Mucosa of descending colon (tissue), 3 donors: ENCODE measurements around the gene NEB. TPM values are rescaled to one million over a fixed set of nuclear protein-coding genes. Genes with fewer than 3 reads are reported as not detected.
A peak's percentile ranks its signal among the peaks of the same experiment; 100 is the strongest.

ENCODE experiments used
- ATAC-seq: fragments of 200-7000 bp; cut with Tn5 transposase; one replicate; pipeline ENCODE4 v1.9.1; 2020; ENCODE audit warnings: mild to moderate bottlenecking, moderate library complexity
- DNase-seq, 3 donors: peaks; one replicate each; pipeline ENCODE4 v3.0.0-alpha.2; 2020
- H3K36me3 ChIP-seq: fragments of 200-600 bp; one replicate; pipeline ENCODE4 v1.8.0; 2021; ENCODE audit warnings: low read depth, mild to moderate bottlenecking
- H3K4me1 ChIP-seq: fragments of 200-600 bp; one replicate; pipeline ENCODE4 v1.8.0; 2021; ENCODE audit warnings: low read depth, mild to moderate bottlenecking
- H3K4me3 ChIP-seq: fragments of 200-600 bp; one replicate; pipeline ENCODE4 v1.8.0; 2021; ENCODE audit warnings: mild to moderate bottlenecking
- H3K9me3 ChIP-seq: fragments of 200-600 bp; one replicate; pipeline ENCODE4 v1.8.0; 2021; ENCODE audit warnings: mild to moderate bottlenecking
- intact Hi-C, 2 donors: fragments of 100-400 bp; cut with DNase I in 1 of 2; cut with micrococcal nuclease in 1 of 2; formaldehyde crosslinking; loops; one replicate each; pipeline versions ENCODE4 v1.11.0 to v1.11.1; 2022; cut with DNase I, micrococcal nuclease
- total RNA-seq, 3 donors: library from RNA; stranded (reverse); fragmentation: NEBNext Ultra II Directional in 2 of 3; extraction: Animal tissue kit (Norgen Biotek cat#: 25700) in 2 of 3; gene quantifications; one replicate each; pipeline versions ENCODE4 v1.2.1 to v1.2.4, GENCODE V29; 2021 to 2023
- TF ChIP-seq, protein P1 (sequence below): fragments of 200-600 bp; IDR thresholded peaks from one replicate; pipeline ENCODE4 v1.8.0; 2022; ENCODE audit warnings: antibody characterized with exemption, mild to moderate bottlenecking
- donor health status: DM: no; HTN: no; CAD: no; lungs with moderate emphysema.
- donor health status: DM: no; HTN: no; CAD: no.
- donor health status: DM: no; HTN: yes; CAD: no.

NEB gene
- total RNA-seq, 3 donors from 2014 or later = 0.54 to 1.1 (median 0.82) TPM

- ATAC-seq = no peak
- H3K36me3 ChIP-seq = peaks cover 18% of the 10 kb centered on the region
These were observed 268.5 kb downstream of the NEB start for GRCh38 chr2:151465771-151466170.

DNA sequence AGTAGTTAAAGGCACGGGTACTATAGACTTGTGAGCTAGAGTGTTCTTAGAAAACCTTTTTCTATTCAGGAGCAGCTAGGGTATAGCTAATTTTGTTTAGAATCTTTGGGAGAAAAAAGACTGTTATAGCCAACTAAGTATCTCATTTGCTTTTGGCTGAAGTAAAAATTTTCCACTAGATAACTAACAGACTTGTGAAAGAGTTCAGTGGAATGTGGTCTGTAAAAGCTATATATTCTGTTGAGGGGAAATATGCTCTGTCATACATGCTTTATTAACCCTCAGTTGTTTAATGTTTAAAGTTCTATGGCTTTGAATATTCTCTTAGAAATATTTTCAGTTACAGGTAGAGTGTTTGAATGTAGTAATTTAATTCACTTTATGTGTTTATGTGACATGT lies 274.9 kb downstream of the NEB start:
- DNase-seq = no peak
- no peak for ATAC-seq
- TF ChIP-seq, protein P1, sequence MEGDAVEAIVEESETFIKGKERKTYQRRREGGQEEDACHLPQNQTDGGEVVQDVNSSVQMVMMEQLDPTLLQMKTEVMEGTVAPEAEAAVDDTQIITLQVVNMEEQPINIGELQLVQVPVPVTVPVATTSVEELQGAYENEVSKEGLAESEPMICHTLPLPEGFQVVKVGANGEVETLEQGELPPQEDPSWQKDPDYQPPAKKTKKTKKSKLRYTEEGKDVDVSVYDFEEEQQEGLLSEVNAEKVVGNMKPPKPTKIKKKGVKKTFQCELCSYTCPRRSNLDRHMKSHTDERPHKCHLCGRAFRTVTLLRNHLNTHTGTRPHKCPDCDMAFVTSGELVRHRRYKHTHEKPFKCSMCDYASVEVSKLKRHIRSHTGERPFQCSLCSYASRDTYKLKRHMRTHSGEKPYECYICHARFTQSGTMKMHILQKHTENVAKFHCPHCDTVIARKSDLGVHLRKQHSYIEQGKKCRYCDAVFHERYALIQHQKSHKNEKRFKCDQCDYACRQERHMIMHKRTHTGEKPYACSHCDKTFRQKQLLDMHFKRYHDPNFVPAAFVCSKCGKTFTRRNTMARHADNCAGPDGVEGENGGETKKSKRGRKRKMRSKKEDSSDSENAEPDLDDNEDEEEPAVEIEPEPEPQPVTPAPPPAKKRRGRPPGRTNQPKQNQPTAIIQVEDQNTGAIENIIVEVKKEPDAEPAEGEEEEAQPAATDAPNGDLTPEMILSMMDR = no peak
- no peak overlapping the region for H3K4me3 ChIP-seq
- H3K4me1 ChIP-seq = no peaks in the 10 kb centered on the region
- H3K9me3 ChIP-seq = no peaks in the 10 kb centered on the region
- H3K36me3 ChIP-seq = peaks cover 12% of the 10 kb centered on the region
- intact Hi-C loops = no loop called here

More at GRCh38 chr2:151465771-151466170, 268.5 kb downstream of the NEB start:
- DNase-seq = no peak
- no peaks in the 10 kb centered on the region for H3K4me1 ChIP-seq
- H3K4me3 ChIP-seq = no peak overlapping the region
- intact Hi-C loops = no loop called here
- TF ChIP-seq, protein P1 = no peak
- H3K9me3 ChIP-seq = no peaks in the 10 kb centered on the region

- TF ChIP-seq, protein P1 = no peak
- Histone ChIP-seq H3K36me3 (no peaks in the 10 kb centered on the region), H3K4me3 (no peak overlapping the region), H3K4me1 (peaks cover 16% of the 10 kb centered on the region), H3K9me3 (no peaks in the 10 kb centered on the region)
- ATAC-seq (peak; percentile 97), DNase-seq (peak; percentile 66 to 77 (median 72))
- intact Hi-C loops = no loop called here
These were observed 295.1 kb downstream of the NEB start for GRCh38 chr2:151439127-151439526.

GRCh38 chr2:151438506-151438905 lies 295.8 kb downstream of the NEB start:
- intact Hi-C loops = no loop called here
- H3K9me3 ChIP-seq = no peaks in the 10 kb centered on the region
- no peak overlapping the region for H3K4me3 ChIP-seq
- H3K4me1 ChIP-seq = peaks cover 16% of the 10 kb centered on the region
- ATAC-seq (peak; percentile 77), DNase-seq (no peak)
- TF ChIP-seq, protein P1 = no peak
- no peaks in the 10 kb centered on the region for H3K36me3 ChIP-seq

- TF ChIP-seq, protein P1 = peak; percentile 25
- H3K36me3 ChIP-seq = no peaks in the 10 kb centered on the region
- intact Hi-C loops = no loop called here
- H3K9me3 ChIP-seq = no peaks in the 10 kb centered on the region
- H3K4me3 ChIP-seq = no peak overlapping the region
- H3K4me1 ChIP-seq = peaks cover 16% of the 10 kb centered on the region
- peak; percentile 3 for ATAC-seq
- DNase-seq = peak in 1 of 3 donors; percentile 36
These were observed 296.6 kb downstream of the NEB start for GRCh38 chr2:151437630-151438029.

Other genes starting within 250 kb of the NEB start
- gene ARL5A, start 93.9 kb upstream of the NEB start, total RNA-seq = 10 to 100 TPM; 38.5 to 55.9 (median 39.5) TPM